Prostate gland (tissue), 2 donors: Measurements from ENCODE around the gene IL9. TPM values are rescaled to one million over a fixed set of nuclear protein-coding genes. Genes with fewer than 3 reads are reported as not detected.

Experiments
- DNase-seq: peaks from one replicate; pipeline ENCODE4 v3.0.0-alpha.2; 2019; ENCODE audit warnings: low spot score
- H3K27ac ChIP-seq, 2 donors: fragments of 200-600 bp; sonication (generic); 2 replicates each; pipeline ENCODE4 v1.5.1; 2017 to 2019
- H3K27me3 ChIP-seq: fragments of 200-600 bp; sonication (generic); replicated peaks from 2 replicates; pipeline ENCODE4 v1.5.1; 2019; ENCODE audit not compliant: insufficient read depth
- H3K36me3 ChIP-seq, 2 donors: fragments of 200-600 bp; sonication (generic); 1 replicate in 1 of 2; 2 replicates in 1 of 2; pipeline versions ENCODE4 v1.5.1 to v1.8.1; 2017 to 2019
- H3K4me1 ChIP-seq: fragments of 200-600 bp; sonication (generic); replicated peaks from 2 replicates; pipeline ENCODE4 v1.5.1; 2019
- H3K4me3 ChIP-seq, 2 donors: fragments of 200-600 bp; sonication (generic); 2 replicates each; pipeline ENCODE4 v1.5.1; 2017 to 2019
- H3K9me3 ChIP-seq: fragments of 200-600 bp; sonication (generic); 2 replicates; pipeline ENCODE4 v1.5.1; 2017
- POLR2A ChIP-seq: fragments of 450-650 bp; IDR thresholded peaks from one replicate; pipeline ENCODE4 v1.6.1; 2016; ENCODE audit warnings: antibody characterized with exemption, mild to moderate bottlenecking
- POLR2AphosphoS5 ChIP-seq: sonication (generic); formaldehyde crosslinking; IDR thresholded peaks from one replicate; pipeline ENCODE4 v1.6.1; 2017; ENCODE audit warnings: antibody characterized with exemption
- WGBS: methylation state at CpG from one replicate; pipeline ENCODE4 v1.1.5; 2018; 5-methylcytosine and 5-hydroxymethylcytosine counted together
- intact Hi-C: fragments of 100-400 bp; cut with DNase I; formaldehyde crosslinking; loops from one replicate; pipeline ENCODE4 v1.14.2; 2022
- total RNA-seq, 2 donors: library from RNA; depleted of rRNA; stranded (reverse); fragments of >200 nt; gene quantifications; one replicate each; pipeline ENCODE4 v1.1.0, GENCODE V29; 2016
- TF ChIP-seq, protein P1 (sequence below), 4 experiments: fragments of 200-600 bp in 2 of 4; fragments of 450-650 bp in 2 of 4; sonication (generic) in 2 of 4; IDR thresholded peaks; 1 replicate in 3 of 4; 2 replicates in 1 of 4; pipeline ENCODE4 v1.5.1; 2016 to 2019; ENCODE audit warnings: antibody characterized with exemption in 4 of 4, mild to moderate bottlenecking in 2 of 4, moderate library complexity in 2 of 4

The IL9 gene
- total RNA-seq, 2 donors from 2014 or later: not detected

DNA sequence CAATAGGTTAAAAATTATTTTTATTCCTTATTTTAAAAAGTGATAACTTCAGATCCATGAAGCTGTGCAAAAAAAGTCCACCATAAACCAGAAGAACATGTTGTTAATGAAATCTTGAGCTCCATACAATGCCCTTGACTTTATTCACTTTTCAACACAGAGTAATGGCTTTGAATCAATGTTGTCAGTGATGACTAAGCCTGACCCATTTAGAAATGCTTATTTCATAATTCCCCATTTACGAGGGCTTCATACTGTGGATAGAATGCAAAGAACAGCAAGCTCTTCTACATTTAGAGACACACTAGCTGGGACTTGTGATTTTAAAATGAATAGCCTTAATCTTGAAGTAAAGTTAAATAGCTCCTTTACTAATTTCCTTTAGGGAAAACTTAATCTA lies 25.7 kb upstream of the IL9 start:
- Histone ChIP-seq H3K4me1 (no peaks in the 10 kb centered on the region), H3K27ac (no peak overlapping the region), H3K4me3 (no peak overlapping the region), H3K9me3 (no peaks in the 10 kb centered on the region), H3K36me3 (no peaks in the 10 kb centered on the region), H3K27me3 (no peaks in the 10 kb centered on the region)
- DNase-seq: no peak
- intact Hi-C loops: no loop called here
- 40% methylated on average over 1 of the region's 1 CpG for WGBS
- TF ChIP-seq POLR2AphosphoS5: no peak

DNA sequence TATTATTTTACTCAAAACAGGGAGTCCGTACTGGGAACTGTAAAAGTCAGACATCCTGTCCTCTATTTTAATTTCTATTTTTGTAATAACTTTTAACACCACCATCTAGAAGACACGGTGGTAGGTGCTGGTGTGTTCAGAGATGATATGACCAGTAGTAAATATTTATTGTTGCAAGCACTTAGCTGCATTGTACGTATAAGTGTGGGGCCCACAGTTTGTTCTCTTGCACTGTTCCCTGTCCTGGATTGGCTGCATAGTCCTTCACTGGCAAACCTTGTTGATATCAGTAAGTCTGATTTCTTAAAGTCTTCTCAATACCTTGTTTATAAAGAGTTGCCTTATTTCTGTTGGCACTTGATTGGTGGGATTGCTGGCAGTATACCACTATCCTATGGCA lies 24.6 kb upstream of the IL9 start:
- Histone ChIP-seq H3K4me1 (no peaks in the 10 kb centered on the region), H3K9me3 (no peaks in the 10 kb centered on the region), H3K27me3 (no peaks in the 10 kb centered on the region), H3K36me3 (no peaks in the 10 kb centered on the region), H3K4me3 (no peak overlapping the region), H3K27ac (no peak overlapping the region)
- WGBS: 42% methylated on average over 3 of the region's 3 CpGs
- intact Hi-C loops: no loop called here
- TF ChIP-seq, protein P1, sequence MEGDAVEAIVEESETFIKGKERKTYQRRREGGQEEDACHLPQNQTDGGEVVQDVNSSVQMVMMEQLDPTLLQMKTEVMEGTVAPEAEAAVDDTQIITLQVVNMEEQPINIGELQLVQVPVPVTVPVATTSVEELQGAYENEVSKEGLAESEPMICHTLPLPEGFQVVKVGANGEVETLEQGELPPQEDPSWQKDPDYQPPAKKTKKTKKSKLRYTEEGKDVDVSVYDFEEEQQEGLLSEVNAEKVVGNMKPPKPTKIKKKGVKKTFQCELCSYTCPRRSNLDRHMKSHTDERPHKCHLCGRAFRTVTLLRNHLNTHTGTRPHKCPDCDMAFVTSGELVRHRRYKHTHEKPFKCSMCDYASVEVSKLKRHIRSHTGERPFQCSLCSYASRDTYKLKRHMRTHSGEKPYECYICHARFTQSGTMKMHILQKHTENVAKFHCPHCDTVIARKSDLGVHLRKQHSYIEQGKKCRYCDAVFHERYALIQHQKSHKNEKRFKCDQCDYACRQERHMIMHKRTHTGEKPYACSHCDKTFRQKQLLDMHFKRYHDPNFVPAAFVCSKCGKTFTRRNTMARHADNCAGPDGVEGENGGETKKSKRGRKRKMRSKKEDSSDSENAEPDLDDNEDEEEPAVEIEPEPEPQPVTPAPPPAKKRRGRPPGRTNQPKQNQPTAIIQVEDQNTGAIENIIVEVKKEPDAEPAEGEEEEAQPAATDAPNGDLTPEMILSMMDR (IDR thresholded peaks at IDR 0.05): no peak
- TF ChIP-seq POLR2A (no peak), POLR2AphosphoS5 (no peak)
- no peak for DNase-seq

DNA sequence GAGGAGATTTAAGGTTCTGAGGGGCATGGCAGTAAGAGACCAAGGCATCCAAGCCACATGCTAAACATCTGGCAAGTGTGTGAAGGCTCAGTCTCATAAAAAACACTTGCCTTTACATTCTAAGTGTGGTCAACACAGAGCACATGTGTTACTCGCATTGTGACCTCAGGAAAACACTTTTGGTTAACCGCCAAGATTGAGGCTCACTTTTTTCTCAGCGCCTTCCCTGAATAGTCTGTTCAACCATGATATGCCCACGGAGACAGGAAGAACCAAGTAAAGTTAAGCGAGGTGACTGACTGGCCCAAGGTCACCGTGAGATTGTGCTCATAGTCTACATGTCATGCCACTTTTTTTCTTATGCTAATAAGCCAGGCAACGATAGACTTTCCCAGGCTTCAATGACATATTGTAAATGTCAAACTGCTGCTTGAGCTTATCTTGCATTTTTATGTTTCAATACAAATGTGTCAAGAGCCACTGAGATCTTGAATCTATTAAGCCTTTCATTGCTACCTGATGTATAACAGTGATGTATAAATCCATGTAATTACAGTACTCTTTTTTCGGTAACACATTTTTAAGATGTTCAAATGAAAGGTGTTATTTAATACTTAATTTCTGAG lies 21.1 kb upstream of the IL9 start:
- Histone ChIP-seq H3K9me3 (no peaks in the 10 kb centered on the region), H3K27ac (no peak overlapping the region), H3K27me3 (no peaks in the 10 kb centered on the region), H3K4me3 (no peak overlapping the region), H3K36me3 (no peaks in the 10 kb centered on the region), H3K4me1 (no peaks in the 10 kb centered on the region)
- 76% methylated on average over 8 of the region's 8 CpGs for WGBS
- TF ChIP-seq POLR2AphosphoS5 (no peak), POLR2A (no peak)
- TF ChIP-seq, protein P1 (IDR thresholded peaks at IDR 0.05): no peak
- no peak for DNase-seq
- intact Hi-C loops: no loop called here

DNA sequence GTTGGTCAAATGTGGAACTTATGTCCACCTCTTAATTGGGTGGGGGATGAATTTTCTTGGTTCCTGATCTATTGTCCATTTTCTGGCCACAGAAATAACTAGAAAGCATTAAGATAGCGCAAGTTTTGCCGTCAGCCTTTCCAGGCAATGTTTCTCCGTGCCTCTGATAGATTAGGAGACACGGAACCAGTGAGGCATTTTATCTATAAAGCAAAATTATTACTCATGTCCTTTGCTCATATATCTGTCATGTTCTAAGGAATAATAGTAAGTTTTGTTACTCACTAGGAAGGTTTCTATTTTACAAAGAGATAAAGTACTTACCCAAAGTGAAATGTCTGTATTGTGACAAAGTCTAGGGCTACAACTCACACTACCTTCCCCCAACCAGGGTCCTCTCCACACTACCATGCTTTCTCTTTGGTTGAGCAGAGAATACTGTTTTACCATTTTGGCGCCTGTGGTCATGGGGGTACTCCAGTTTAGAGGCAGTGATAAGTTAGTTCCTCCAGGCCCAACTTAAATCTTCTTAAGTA lies 19.9 kb upstream of the IL9 start:
- TF ChIP-seq, protein P1 (IDR thresholded peaks at IDR 0.05): no peak
- no peak for TF ChIP-seq POLR2AphosphoS5
- no peak for TF ChIP-seq POLR2A
- Histone ChIP-seq H3K36me3 (no peaks in the 10 kb centered on the region), H3K4me3 (no peak overlapping the region), H3K9me3 (no peaks in the 10 kb centered on the region), H3K27me3 (peaks cover 4% of the 10 kb centered on the region), H3K27ac (no peak overlapping the region), H3K4me1 (no peaks in the 10 kb centered on the region)
- intact Hi-C loops: no loop called here
- no peak for DNase-seq
- 95% methylated on average over 5 of the region's 5 CpGs for WGBS

DNA sequence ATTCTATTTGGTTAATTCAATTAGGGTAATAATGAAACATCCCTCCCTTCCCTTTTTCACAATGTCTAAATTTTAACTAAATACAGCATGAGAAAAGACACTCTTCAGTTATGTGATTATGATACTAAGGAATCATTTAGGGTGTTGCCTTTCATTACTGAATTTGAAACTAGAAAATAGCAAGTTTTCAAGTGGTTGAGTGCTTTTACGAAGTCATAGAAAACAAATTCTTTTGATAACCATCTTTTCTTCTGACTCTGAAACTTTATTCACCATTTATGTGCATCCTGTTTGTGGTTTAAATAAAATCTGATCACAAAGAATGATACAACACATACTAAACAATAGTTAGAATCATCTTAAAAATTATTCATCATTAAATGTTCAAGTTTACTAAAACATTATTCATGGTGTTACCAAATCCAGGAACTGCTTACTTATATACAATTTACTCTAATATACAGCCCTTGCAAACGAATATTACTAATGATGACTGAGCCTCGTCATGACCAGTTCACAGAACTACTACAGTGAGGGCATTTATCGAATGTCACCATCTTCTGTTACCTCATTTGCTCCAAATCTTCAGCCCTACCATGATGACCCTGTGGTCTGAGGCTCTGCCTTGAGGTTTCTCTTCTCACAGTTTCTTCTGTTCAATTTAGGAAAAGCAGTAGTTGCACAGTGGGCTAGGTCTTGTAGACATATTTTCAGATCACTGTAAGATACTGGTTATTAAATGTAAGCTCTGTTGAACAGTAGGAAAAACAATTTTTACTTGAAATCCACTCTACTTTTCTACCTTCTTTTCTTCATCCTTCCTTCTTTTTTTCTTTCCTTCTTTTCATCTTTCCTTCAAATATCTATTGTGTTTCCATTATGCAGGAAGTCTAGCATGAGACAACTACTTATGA lies 18.3 kb upstream of the IL9 start:
- TF ChIP-seq POLR2A: no peak
- H3K4me3 ChIP-seq: no peak overlapping the region
- no peaks in the 10 kb centered on the region for H3K36me3 ChIP-seq
- DNase-seq: no peak
- no peak overlapping the region for H3K27ac ChIP-seq
- intact Hi-C loops: no loop called here
- no peaks in the 10 kb centered on the region for H3K9me3 ChIP-seq
- H3K27me3 ChIP-seq: peaks cover 4% of the 10 kb centered on the region
- 77% methylated on average over 4 of the region's 4 CpGs for WGBS
- H3K4me1 ChIP-seq: no peaks in the 10 kb centered on the region
